Activated naive CD4-positive, alpha-beta T cell treated with anti-CD3 and anti-CD28 coated beads for 36 hours (primary cell): Measurements from ENCODE around the gene CLEC10A. TPM values are rescaled to one million over a fixed set of nuclear protein-coding genes. Genes with fewer than 3 reads are reported as not detected.
"Not testable (repeated sequence)": the region's sequence is repeated elsewhere in the genome, so short reads cannot be mapped to it uniquely, and the experiment has no call there.

Experiments
- CTCF ChIA-PET: fragments of 350-600 bp; sonication (Branson Sonifier 250); formaldehyde crosslinking; loops from one replicate; lab custom pipeline; 2021; ENCODE audit warnings: antibody characterized with exemption; lab: Charles Lee
- DNase-seq: peaks from one replicate; pipeline ENCODE4 v3.0.0-alpha.2; 2020
- H3K27ac Mint-ChIP-seq: one replicate; pipeline ENCODE4 v1.8.0; 2021; ENCODE audit warnings: mild to moderate bottlenecking, mixed read lengths
- H3K27me3 Mint-ChIP-seq: one replicate; pipeline ENCODE4 v1.8.0; 2021; ENCODE audit warnings: low read depth, mixed read lengths
- H3K36me3 Mint-ChIP-seq: one replicate; pipeline ENCODE4 v1.8.0; 2021; ENCODE audit warnings: low read depth, mixed read lengths
- H3K4me1 Mint-ChIP-seq: one replicate; pipeline ENCODE4 v1.8.0; 2021; ENCODE audit warnings: low read depth, mixed read lengths
- H3K4me3 Mint-ChIP-seq: one replicate; pipeline ENCODE4 v1.8.0; 2021; ENCODE audit warnings: mild to moderate bottlenecking, moderate library complexity, mixed read lengths
- H3K9me3 Mint-ChIP-seq: one replicate; pipeline ENCODE4 v1.8.0; 2021; ENCODE audit warnings: mixed read lengths
- intact Hi-C: fragments of 100-400 bp; cut with micrococcal nuclease; formaldehyde crosslinking; loops from one replicate; pipeline ENCODE4 v1.15.1; 2023
- total RNA-seq, 2 experiments: library from RNA; stranded (reverse); gene quantifications; one replicate each; pipeline ENCODE4 v1.2.3, GENCODE V29; 2021

Gene CLEC10A
- total RNA-seq, 2 experiments from 2014 or later = not detected

- peak; percentile 70 for DNase-seq
- no peaks in the 10 kb centered on the region for H3K9me3 Mint-ChIP-seq
- H3K36me3 Mint-ChIP-seq = no peaks in the 10 kb centered on the region
- intact Hi-C loops = loop anchor here (1.0 kb wide), 3 partner anchors 13 to 72 kb away; no protein-coding TSS in a partner anchor
- H3K27me3 Mint-ChIP-seq = peaks cover 2% of the 10 kb centered on the region
- peaks cover 24% of the 10 kb centered on the region for H3K4me1 Mint-ChIP-seq
- CTCF ChIA-PET = interaction anchor here (0.6 to 3.6 kb wide), 8 partner anchors 9 to 118 kb away, joined by 3 to 16 read pairs (median 5); no protein-coding TSS in a partner anchor
- peak overlapping the region; percentile 86 for H3K27ac Mint-ChIP-seq
- H3K4me3 Mint-ChIP-seq = no peak overlapping the region
Observed at GRCh38 chr17:7060165-7060891, 19.7 kb downstream of the CLEC10A start.

DNA sequence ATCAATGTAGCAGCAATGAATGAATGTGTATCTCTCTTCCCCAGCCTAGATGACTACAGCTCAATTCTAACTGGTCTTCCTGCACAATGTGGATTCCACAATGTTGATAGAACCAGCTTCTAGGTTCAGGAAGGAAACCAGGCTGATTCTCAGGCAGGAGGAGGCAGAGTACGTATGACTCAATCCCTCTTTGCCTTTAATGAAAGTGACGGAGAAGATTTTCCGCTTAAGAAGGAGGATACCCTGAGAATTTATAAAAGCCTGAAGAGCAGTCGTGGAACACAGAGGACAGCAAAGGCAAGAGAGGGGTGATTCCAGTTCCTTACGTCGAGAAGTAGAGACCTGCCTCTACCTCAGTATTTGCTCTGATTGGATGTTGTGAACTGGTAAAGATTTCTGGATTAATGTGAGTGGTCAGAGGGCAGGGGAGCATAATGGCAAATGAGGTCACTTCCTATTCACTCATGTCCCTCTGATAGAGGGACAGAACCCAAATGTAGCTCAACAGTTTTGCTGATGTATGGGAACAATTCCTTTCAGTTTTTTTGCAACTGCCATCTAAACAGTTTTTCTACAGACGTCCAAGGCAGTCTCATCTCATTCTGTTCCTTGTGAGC is 21.1 kb downstream of the CLEC10A start:
- Mint-ChIP-seq H3K27ac (no peak overlapping the region), H3K4me1 (peaks cover 24% of the 10 kb centered on the region), H3K27me3 (peaks cover 2% of the 10 kb centered on the region), H3K36me3 (no peaks in the 10 kb centered on the region), H3K4me3 (no peak overlapping the region), H3K9me3 (no peaks in the 10 kb centered on the region)
- DNase-seq = no peak
- CTCF ChIA-PET = interaction anchor here (0.8 to 3.6 kb wide), 4 partner anchors 8 to 74 kb away, joined by 3 to 16 read pairs (median 6); no protein-coding TSS in a partner anchor
- intact Hi-C loops = no loop called here

- peaks cover 21% of the 10 kb centered on the region for H3K4me1 Mint-ChIP-seq
- intact Hi-C loops = no loop called here
- H3K36me3 Mint-ChIP-seq = no peaks in the 10 kb centered on the region
- no peak overlapping the region for H3K4me3 Mint-ChIP-seq
- no peaks in the 10 kb centered on the region for H3K27me3 Mint-ChIP-seq
- CTCF ChIA-PET = interaction anchor here (0.7 kb wide), 1 partner anchor 496 kb away, joined by 6 read pairs; no protein-coding TSS in a partner anchor
- no peaks in the 10 kb centered on the region for H3K9me3 Mint-ChIP-seq
- DNase-seq = no peak
- no peak overlapping the region for H3K27ac Mint-ChIP-seq
Observed at GRCh38 chr17:7056386-7056785, 23.7 kb downstream of the CLEC10A start.

DNA sequence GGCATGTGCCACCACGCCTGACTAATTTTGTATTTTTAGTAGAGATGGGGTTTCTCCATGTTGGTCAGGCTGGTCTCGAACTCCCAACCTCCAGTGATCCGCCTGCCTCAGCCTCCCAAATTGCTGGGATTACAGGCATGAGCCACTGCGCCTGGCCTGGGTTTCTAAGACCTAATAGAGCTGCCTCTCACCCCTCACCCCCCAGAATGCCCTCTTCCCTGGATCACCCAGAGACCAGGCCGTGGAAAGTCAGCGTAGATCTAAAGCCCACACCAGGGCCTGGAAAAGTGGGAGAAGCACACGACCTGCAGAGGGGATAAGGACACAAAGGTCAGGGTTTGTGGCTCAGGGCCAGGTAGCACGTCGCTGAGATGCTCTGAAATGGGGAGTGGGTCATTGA is 29.5 kb downstream of the CLEC10A start:
- CTCF ChIA-PET = interaction anchor here (0.6 to 12.1 kb wide), 5 partner anchors 9 to 127 kb away, joined by 3 to 238 read pairs (median 6); no protein-coding TSS in a partner anchor
- H3K9me3 Mint-ChIP-seq, H3K27me3 Mint-ChIP-seq, H3K36me3 Mint-ChIP-seq, DNase-seq, intact Hi-C loops, H3K27ac Mint-ChIP-seq, H3K4me3 Mint-ChIP-seq: not testable (repeated sequence)
- peaks cover 17% of the 10 kb centered on the region for H3K4me1 Mint-ChIP-seq

- Mint-ChIP-seq H3K27me3 (no peaks in the 10 kb centered on the region), H3K27ac (no peak overlapping the region), H3K4me3 (no peak overlapping the region), H3K9me3 (no peaks in the 10 kb centered on the region), H3K36me3 (no peaks in the 10 kb centered on the region), H3K4me1 (peaks cover 18% of the 10 kb centered on the region)
- CTCF ChIA-PET = interaction anchor here (0.8 to 12.1 kb wide), 4 partner anchors 9 to 128 kb away, joined by 3 to 238 read pairs (median 3); no protein-coding TSS in a partner anchor
- intact Hi-C loops = loop anchor here (5.0 to 10.0 kb wide), 2 partner anchors 233 to 526 kb away; partner anchors contain the start of genes CD68 and SLC2A4
- DNase-seq = no peak
Observed at GRCh38 chr17:7048968-7049367, 31.1 kb downstream of the CLEC10A start.

- no peak overlapping the region for H3K4me3 Mint-ChIP-seq
- H3K36me3 Mint-ChIP-seq = no peaks in the 10 kb centered on the region
- CTCF ChIA-PET = interaction anchor here (0.7 to 12.1 kb wide), 9 partner anchors 12 to 133 kb away, joined by 3 to 238 read pairs (median 3); no protein-coding TSS in a partner anchor
Observed at GRCh38 chr17:7047566-7047965, 32.5 kb downstream of the CLEC10A start.

DNA sequence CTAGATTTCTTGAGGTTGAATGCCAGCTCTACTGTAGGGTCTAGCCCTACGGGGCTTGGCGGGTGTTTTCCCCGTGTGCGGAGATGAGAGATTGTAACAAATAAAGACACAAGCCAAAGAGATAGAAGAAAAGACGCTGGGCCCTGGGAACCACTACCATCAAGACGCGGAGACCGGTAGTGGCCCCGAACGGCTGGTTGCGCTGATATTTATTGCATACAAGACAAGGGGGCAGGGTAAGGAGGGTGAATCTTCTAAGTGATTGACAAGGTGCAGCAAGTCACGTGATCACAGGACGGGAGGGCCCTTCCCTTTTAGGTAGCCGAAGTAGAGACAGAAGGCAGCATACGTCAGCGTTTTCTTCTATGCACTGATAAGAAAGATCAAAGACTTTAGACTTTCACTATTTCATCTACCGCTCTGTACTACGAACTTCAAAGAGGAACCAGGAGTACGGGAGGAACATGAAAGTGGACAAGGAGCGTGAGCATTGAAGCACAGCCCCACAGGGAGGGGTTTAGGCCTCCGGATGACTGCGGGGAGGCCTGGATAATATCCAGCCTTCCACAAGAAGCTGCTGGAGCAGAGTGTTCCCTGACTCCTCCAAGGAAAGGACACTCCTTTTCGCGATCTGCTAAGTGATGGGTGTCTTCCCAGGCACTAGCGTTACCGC is 33.2 kb downstream of the CLEC10A start:
- Mint-ChIP-seq H3K4me3 (peak overlapping the region; percentile 52), H3K27ac (peak overlapping the region; percentile 52), H3K4me1 (peaks cover 30% of the 10 kb centered on the region)
- DNase-seq = peak; percentile 83
- CTCF ChIA-PET = interaction anchor here (0.7 to 12.1 kb wide), 11 partner anchors 10 to 169 kb away, joined by 3 to 238 read pairs (median 4); partner anchors contain the start of gene SLC16A13
- not testable (repeated sequence) for H3K27me3 Mint-ChIP-seq, H3K36me3 Mint-ChIP-seq, H3K9me3 Mint-ChIP-seq
- intact Hi-C loops = loop anchor here (1.0 to 10.0 kb wide), 6 partner anchors 13 to 528 kb away; partner anchors contain the start of genes CD68 and SLC2A4

More at GRCh38 chr17:7047566-7047965, 32.5 kb downstream of the CLEC10A start:
- peak; percentile 61 for DNase-seq
- Mint-ChIP-seq H3K27me3 (no peaks in the 10 kb centered on the region), H3K27ac (no peak overlapping the region), H3K9me3 (no peaks in the 10 kb centered on the region), H3K4me1 (peaks cover 26% of the 10 kb centered on the region)
- intact Hi-C loops = loop anchor here (1.0 to 10.0 kb wide), 6 partner anchors 13 to 527 kb away; partner anchors contain the start of genes CD68 and SLC2A4

- Mint-ChIP-seq H3K4me1 (peaks cover 36% of the 10 kb centered on the region), H3K4me3 (peak overlapping the region; percentile 52), H3K27ac (peak overlapping the region; percentile 52), H3K9me3 (no peaks in the 10 kb centered on the region), H3K36me3 (no peaks in the 10 kb centered on the region), H3K27me3 (no peaks in the 10 kb centered on the region)
- CTCF ChIA-PET = interaction anchor here (0.7 to 12.1 kb wide), 21 partner anchors 10 to 529 kb away, joined by 3 to 238 read pairs (median 4); partner anchors contain the start of gene SLC16A13
- intact Hi-C loops = loop anchor here (2.0 to 10.0 kb wide), 5 partner anchors 87 to 529 kb away; partner anchors contain the start of genes CD68 and SLC2A4
- peak; percentile 61 for DNase-seq
Observed at GRCh38 chr17:7046127-7046724, 33.8 kb downstream of the CLEC10A start.

GRCh38 chr17:7045492-7046126 is 34.4 kb downstream of the CLEC10A start:
- DNase-seq = peak; percentile 67
- Mint-ChIP-seq H3K27me3 (no peaks in the 10 kb centered on the region), H3K4me1 (peaks cover 36% of the 10 kb centered on the region), H3K4me3 (peak overlapping the region; percentile 52), H3K9me3 (no peaks in the 10 kb centered on the region), H3K27ac (no peak overlapping the region), H3K36me3 (no peaks in the 10 kb centered on the region)
- intact Hi-C loops = loop anchor here (1.0 to 10.0 kb wide), 6 partner anchors 87 to 529 kb away; partner anchors contain the start of genes CD68 and SLC2A4
- CTCF ChIA-PET = interaction anchor here (0.7 to 12.1 kb wide), 25 partner anchors 9 to 530 kb away, joined by 3 to 238 read pairs (median 4); partner anchors contain the start of genes BCL6B and SLC16A13

- no peaks in the 10 kb centered on the region for H3K36me3 Mint-ChIP-seq
- CTCF ChIA-PET = interaction anchor here (0.8 to 12.1 kb wide), 4 partner anchors 92 to 177 kb away, joined by 3 to 238 read pairs (median 4); no protein-coding TSS in a partner anchor
- DNase-seq = peak; percentile 55
- H3K9me3 Mint-ChIP-seq = no peaks in the 10 kb centered on the region
- H3K4me3 Mint-ChIP-seq = peak within 1 kb of the TSS; percentile 70
- no peaks in the 10 kb centered on the region for H3K27me3 Mint-ChIP-seq
- intact Hi-C loops = loop anchor here (1.0 to 10.0 kb wide), 2 partner anchors 8 to 531 kb away; partner anchors contain the start of gene CD68
- peaks cover 40% of the 10 kb centered on the region for H3K4me1 Mint-ChIP-seq
- H3K27ac Mint-ChIP-seq = no peak within 1 kb of the TSS
Observed at GRCh38 chr17:7043497-7044198, 36.4 kb downstream of the CLEC10A start, which contains the start of gene SLC16A11. SLC16A11 (minus strand) TSS chr17:7044092; CDS start chr17:7043513, 579 bp downstream.
